OCI-LY1 (cell line): ENCODE results near the gene OR10D3.

Experiments used
- H2AFZ ChIP-seq: fragments of 200-600 bp; sonication (generic), shearing (Covaris generic); 2 replicates; pipeline ENCODE4 v1.6.0; 2014; ENCODE audit warnings: antibody characterized with exemption, mild to moderate bottlenecking, low read length
- H3F3A ChIP-seq: fragments of 200-600 bp; sonication (generic), shearing (Covaris generic); 2 replicates; pipeline ENCODE4 v1.6.0; 2014; ENCODE audit warnings: mild to moderate bottlenecking, antibody characterized with exemption, low read length, moderate library complexity; ENCODE audit not compliant: insufficient read depth
- H3K27ac ChIP-seq: fragments of 200-600 bp; sonication (generic); 2 replicates; pipeline ENCODE4 v1.5.1; 2014; ENCODE audit warnings: low read length, mixed run types, mild to moderate bottlenecking, low read depth; ENCODE audit not compliant: poor library complexity, severe bottlenecking
- H3K27me3 ChIP-seq: fragments of 200-600 bp; sonication (generic); 2 replicates; pipeline ENCODE4 v1.6.0; 2014; ENCODE audit warnings: antibody characterized with exemption, mild to moderate bottlenecking, low read length, moderate library complexity; ENCODE audit not compliant: insufficient read depth
- H3K36me3 ChIP-seq: fragments of 200-600 bp; sonication (generic); 2 replicates; pipeline ENCODE4 v1.6.1; 2014; ENCODE audit warnings: mild to moderate bottlenecking, antibody characterized with exemption, low read length, moderate library complexity, mixed read lengths; ENCODE audit not compliant: insufficient read depth
- H3K4me1 ChIP-seq: fragments of 200-600 bp; sonication (generic); 2 replicates; pipeline ENCODE4 v1.5.1; 2014; ENCODE audit warnings: mild to moderate bottlenecking, low read length, moderate library complexity; ENCODE audit not compliant: insufficient read depth, severe bottlenecking
- H3K4me2 ChIP-seq: fragments of 200-600 bp; sonication (generic), shearing (Covaris generic); 2 replicates; pipeline ENCODE4 v1.6.1; 2014; ENCODE audit warnings: low read length
- H3K4me3 ChIP-seq: fragments of 200-600 bp; sonication (generic); 2 replicates; pipeline ENCODE4 v1.5.1; 2014; ENCODE audit warnings: low read length, low read depth, mild to moderate bottlenecking, mixed read lengths; ENCODE audit not compliant: poor library complexity, severe bottlenecking
- H3K79me2 ChIP-seq: fragments of 200-600 bp; shearing (Covaris generic); 2 replicates; pipeline ENCODE4 v1.6.1; 2016; ENCODE audit warnings: mixed run types, low read length, mixed read lengths; ENCODE audit not compliant: insufficient read depth
- H3K9ac ChIP-seq: fragments of 200-600 bp; sonication (generic), shearing (Covaris generic); 2 replicates; pipeline ENCODE4 v1.6.1; 2014; ENCODE audit warnings: mild to moderate bottlenecking, low read length, mixed read lengths
- H3K9me2 ChIP-seq: fragments of 200-600 bp; sonication (generic), shearing (Covaris generic); 2 replicates; pipeline ENCODE4 v1.6.1; 2014; ENCODE audit warnings: low read depth, mild to moderate bottlenecking, low read length, mixed read lengths
- H3K9me3 ChIP-seq: fragments of 200-600 bp; shearing (Covaris generic); 2 replicates; pipeline ENCODE4 v1.6.1; 2014; ENCODE audit warnings: low read length, mixed read lengths
- H4K20me1 ChIP-seq: fragments of 200-600 bp; sonication (generic), shearing (Covaris generic); 2 replicates; pipeline ENCODE4 v1.6.0; 2016; ENCODE audit warnings: mild to moderate bottlenecking, low read length; ENCODE audit not compliant: insufficient read depth
- CTCF ChIP-seq: fragments of 200-600 bp; sonication (generic), shearing (Covaris generic); IDR thresholded peaks from 2 replicates; pipeline ENCODE4 v1.5.1; 2017; ENCODE audit warnings: mild to moderate bottlenecking, antibody characterized with exemption, low read length, moderate library complexity, mixed read lengths
- EZH2 ChIP-seq: fragments of 200-600 bp; sonication (generic), shearing (Covaris generic); IDR thresholded peaks from 2 replicates; pipeline ENCODE4 v1.8.0; 2017; ENCODE audit warnings: borderline replicate concordance, mixed run types, mild to moderate bottlenecking, antibody characterized with exemption, low read length, moderate library complexity, mixed read lengths

Gene OR10D3

GRCh38 chr11:124183068-124183467 lies at the start of gene OR10D3:
Gene OR10D3 (plus strand): TSS chr11:124183345. CDS start chr11:124185270, 1,925 bp downstream.
- H3K27me3 ChIP-seq = no peaks in the 10 kb centered on the region
- H3K9ac ChIP-seq = no peak within 1 kb of the TSS
- no peak within 1 kb of the TSS for H3K27ac ChIP-seq
- H3K9me2 ChIP-seq = no peaks in the 10 kb centered on the region
- no peaks in the 10 kb centered on the region for H4K20me1 ChIP-seq
- H3K9me3 ChIP-seq = no peaks in the 10 kb centered on the region
- H3K79me2 ChIP-seq = no peaks in the 10 kb centered on the region
- H3K36me3 ChIP-seq = no peaks in the 10 kb centered on the region
- H3K4me3 ChIP-seq = no peak within 1 kb of the TSS
- no peaks in the 10 kb centered on the region for H3F3A ChIP-seq
- no peak within 1 kb of the TSS for H3K4me2 ChIP-seq
- no peak for TF ChIP-seq EZH2
- no peaks in the 10 kb centered on the region for H3K4me1 ChIP-seq
- H2AFZ ChIP-seq = no peak within 1 kb of the TSS

- Histone ChIP-seq H3K79me2 (no peaks in the 10 kb centered on the region), H3K9me3 (no peaks in the 10 kb centered on the region), H2AFZ (no peak overlapping the region), H4K20me1 (no peaks in the 10 kb centered on the region), H3K27ac (no peak overlapping the region), H3K4me1 (no peaks in the 10 kb centered on the region), H3K4me2 (no peak overlapping the region), H3K9ac (no peak overlapping the region), H3F3A (no peaks in the 10 kb centered on the region), H3K4me3 (no peak overlapping the region), H3K9me2 (no peaks in the 10 kb centered on the region), H3K27me3 (no peaks in the 10 kb centered on the region), H3K36me3 (no peaks in the 10 kb centered on the region)
- no peak for TF ChIP-seq EZH2
- no peak for TF ChIP-seq CTCF
Measured at GRCh38 chr11:124143034-124143433, 40.1 kb upstream of the OR10D3 start.

- no peak overlapping the region for H3K9ac ChIP-seq
- H3K36me3 ChIP-seq = no peaks in the 10 kb centered on the region
- H3K79me2 ChIP-seq = no peaks in the 10 kb centered on the region
- TF ChIP-seq CTCF (no peak), EZH2 (no peak)
- no peaks in the 10 kb centered on the region for H3K9me3 ChIP-seq
- H3K9me2 ChIP-seq = no peaks in the 10 kb centered on the region
- H3K27me3 ChIP-seq = no peaks in the 10 kb centered on the region
- no peak overlapping the region for H3K4me2 ChIP-seq
- H3K4me3 ChIP-seq = no peak overlapping the region
- no peaks in the 10 kb centered on the region for H4K20me1 ChIP-seq
- H3K4me1 ChIP-seq = no peaks in the 10 kb centered on the region
- no peak overlapping the region for H2AFZ ChIP-seq
- no peak overlapping the region for H3K27ac ChIP-seq
- H3F3A ChIP-seq = no peaks in the 10 kb centered on the region
Measured at GRCh38 chr11:124147951-124148350, 35.2 kb upstream of the OR10D3 start.

GRCh38 chr11:124150684-124151083 lies 32.5 kb upstream of the OR10D3 start:
- no peaks in the 10 kb centered on the region for H3K27me3 ChIP-seq
- H2AFZ ChIP-seq = no peak overlapping the region
- H3K9me2 ChIP-seq = no peaks in the 10 kb centered on the region
- no peak overlapping the region for H3K9ac ChIP-seq
- H3K79me2 ChIP-seq = no peaks in the 10 kb centered on the region
- TF ChIP-seq EZH2 (no peak), CTCF (no peak)
- no peaks in the 10 kb centered on the region for H3F3A ChIP-seq
- H3K4me3 ChIP-seq = no peak overlapping the region
- H4K20me1 ChIP-seq = no peaks in the 10 kb centered on the region
- H3K4me1 ChIP-seq = no peaks in the 10 kb centered on the region
- H3K27ac ChIP-seq = no peak overlapping the region
- H3K9me3 ChIP-seq = no peaks in the 10 kb centered on the region
- H3K36me3 ChIP-seq = no peaks in the 10 kb centered on the region
- H3K4me2 ChIP-seq = no peak overlapping the region
